Spleen (tissue), 11 donors: ENCODE results near the gene PNCK. TPM values are rescaled to one million over a fixed set of nuclear protein-coding genes. Genes with fewer than 3 reads are reported as not detected.

Experiments used
- DNase-seq: peaks from one replicate; pipeline ENCODE4 v3.0.0-alpha.2; 2020
- H3K27ac ChIP-seq, 8 donors: fragments of 200-600 bp; sonication (generic) in 7 of 8; 1 replicate in 4 of 8; 2 replicates in 4 of 8; pipeline versions ENCODE4 v1.5.0 to v1.8.0; 2016 to 2021; ENCODE audit warnings: inconsistent platforms in 4 of 8, mild to moderate bottlenecking in 4 of 8, moderate library complexity in 1 of 8
- H3K27me3 ChIP-seq, 7 donors: fragments of 200-600 bp; sonication (generic) in 6 of 7; replicated peaks in 1 of 7; 1 replicate in 4 of 7; 2 replicates in 3 of 7; pipeline versions ENCODE4 v1.5.0 to v1.8.0; 2016 to 2021; ENCODE audit warnings: inconsistent platforms in 3 of 7, mild to moderate bottlenecking in 1 of 7
- H3K36me3 ChIP-seq, 6 donors: fragments of 200-600 bp; sonication (generic) in 5 of 6; 1 replicate in 4 of 6; 2 replicates in 2 of 6; pipeline versions ENCODE4 v1.5.0 to v1.8.0; 2016 to 2021; ENCODE audit warnings: inconsistent platforms in 2 of 6
- H3K4me1 ChIP-seq, 6 donors: fragments of 200-600 bp; sonication (generic) in 5 of 6; 1 replicate in 3 of 6; 2 replicates in 3 of 6; pipeline versions ENCODE4 v1.5.0 to v1.8.0; 2016 to 2021; ENCODE audit warnings: inconsistent platforms in 3 of 6
- H3K4me3 ChIP-seq, 8 donors: fragments of 200-600 bp; sonication (generic) in 7 of 8; 1 replicate in 4 of 8; 2 replicates in 4 of 8; pipeline versions ENCODE4 v1.5.0 to v1.8.0; 2016 to 2021; ENCODE audit warnings: inconsistent platforms in 4 of 8, mild to moderate bottlenecking in 4 of 8, moderate library complexity in 2 of 8
- H3K9me3 ChIP-seq, 8 donors: fragments of 200-600 bp; sonication (generic) in 7 of 8; 1 replicate in 4 of 8; 2 replicates in 4 of 8; pipeline versions ENCODE4 v1.5.0 to v1.8.0; 2016 to 2021; ENCODE audit warnings: inconsistent platforms in 4 of 8
- CTCF ChIP-seq, 11 experiments: fragments of 200-600 bp in 7 of 11; fragments of 450-650 bp in 4 of 11; sonication (generic) in 4 of 11; IDR thresholded peaks in 8 of 11; conservative IDR thresholded peaks in 3 of 11; 1 replicate in 7 of 11; 2 replicates in 4 of 11; pipeline versions ENCODE4 v1.4.0 to v1.8.0; 2016 to 2021; ENCODE audit warnings: antibody characterized with exemption in 11 of 11, inconsistent platforms in 4 of 11, mild to moderate bottlenecking in 1 of 11
- POLR2A ChIP-seq, 3 donors: fragments of 450-650 bp; IDR thresholded peaks; one replicate each; pipeline ENCODE4 v1.5.1; 2017; ENCODE audit warnings: antibody characterized with exemption in 3 of 3, mild to moderate bottlenecking in 1 of 3
- POLR2AphosphoS5 ChIP-seq, 3 donors: sonication (generic); formaldehyde crosslinking; IDR thresholded peaks; one replicate each; pipeline ENCODE4 v1.5.1; 2017; ENCODE audit warnings: antibody characterized with exemption in 3 of 3
- WGBS, 5 donors: extraction: QIAGEN DNeasy Blood & Tissue Kit in 3 of 5; methylation state at CpG; one replicate each; pipeline versions ENCODE4 v1.1.5 to v1.1.7; 2013 to 2018; 5-methylcytosine and 5-hydroxymethylcytosine counted together
- intact Hi-C: fragments of 100-400 bp; cut with DNase I; formaldehyde crosslinking; loops from one replicate; pipeline ENCODE4 v1.15.0; 2023; ENCODE audit warnings: low total_unique reads
- polyA plus RNA-seq, 3 donors: library from polyadenylated mRNA; stranded (reverse); fragments of 200-250 nt; gene quantifications; one replicate each; pipeline ENCODE4 v1.2.1, GENCODE V29; 2013
- total RNA-seq, 7 donors: library from RNA; depleted of rRNA in 3 of 7; stranded (reverse); fragments of >200 nt in 3 of 7; fragmentation: NEBNext Ultra II Directional in 4 of 7; extraction: Animal tissue kit (Norgen Biotek cat#: 25700) in 4 of 7; gene quantifications; one replicate each; pipeline versions ENCODE4 v1.1.0 to v1.2.1, GENCODE V29; 2016 to 2021
- donor health status: healthy with polysubstance abuse.
- donor health status: DM: no; HTN: no; CAD: no; lungs with moderate emphysema.
- donor health status: DM: no; HTN: no; CAD: no.
- donor health status: Bipolar disorder and iron deficiency.
- donor health status: healthy.
- donor health status: DM: no; HTN: no; CAD: no.
- donor health status: DM: yes; HTN: yes; CAD: no.

Gene PNCK
- total and polyA plus RNA-seq, 10 donors, result 0.18 to 1.2 (median 0.54) TPM; not detected in 4

GRCh38 chrX:153665726-153666306 is 7.8 kb downstream of the PNCK start:
- H3K36me3 ChIP-seq, result no peaks in the 10 kb centered on the region
- whole genome bisulfite sequencing, 5 donors, result 75 to 79% (median 77%) methylated on average over 8 to 9 of the region's 9 CpGs
- peaks cover 0 to 38% (median 11%) of the 10 kb centered on the region in 7 donors for H3K27me3 ChIP-seq
- TF ChIP-seq POLR2AphosphoS5 (IDR thresholded peaks at IDR 0.05) (no peak), POLR2A (IDR thresholded peaks at IDR 0.05) (no peak), CTCF (IDR thresholded peaks at IDR 0.05 in 8 of 11, conservative IDR thresholded peaks at IDR 0.05 in 3 of 11) (no peak)
- H3K27ac ChIP-seq, result no peak overlapping the region
- H3K9me3 ChIP-seq, result peaks cover 0 to 7% (median 0%) of the 10 kb centered on the region in 8 donors
- intact Hi-C loops, result loop anchor here (10.0 kb wide), 1 partner anchor 51 kb away; no protein-coding TSS in a partner anchor
- no peak for DNase-seq
- H3K4me3 ChIP-seq, result no peak overlapping the region
- peaks cover 0 to 13% (median 3%) of the 10 kb centered on the region in 6 donors for H3K4me1 ChIP-seq

- Histone ChIP-seq H3K4me3 (peak overlapping the region in 1 of 8 donors; percentile 55), H3K4me1 (peaks cover 0 to 7% (median 2%) of the 10 kb centered on the region in 6 donors), H3K9me3 (peaks cover 0 to 7% (median 0%) of the 10 kb centered on the region in 8 donors), H3K27me3 (peaks cover 0 to 31% (median 7%) of the 10 kb centered on the region in 7 donors), H3K27ac (no peak overlapping the region), H3K36me3 (no peaks in the 10 kb centered on the region)
- intact Hi-C loops, result loop anchor here (10.0 kb wide), 1 partner anchor 47 kb away; no protein-coding TSS in a partner anchor
- DNase-seq, result peak; percentile 83
- 2 to 27% (median 3%) methylated on average over 12 to 31 of the region's 31 CpGs for WGBS, 5 donors
- TF ChIP-seq CTCF (IDR thresholded peaks at IDR 0.05 in 8 of 11, conservative IDR thresholded peaks at IDR 0.05 in 3 of 11), result peak in 8 of 11 experiments; percentile 33 to 69 (median 57)
- no peak for TF ChIP-seq POLR2A (IDR thresholded peaks at IDR 0.05)
- TF ChIP-seq POLR2AphosphoS5 (IDR thresholded peaks at IDR 0.05), result no peak
Observed at GRCh38 chrX:153662266-153662665, 11.3 kb downstream of the PNCK start.

- 84 to 95% (median 92%) methylated on average over 3 of the region's 3 CpGs for WGBS, 5 donors
Observed at GRCh38 chrX:153659268-153659667, 14.3 kb downstream of the PNCK start.

More at GRCh38 chrX:153659268-153659667, 14.3 kb downstream of the PNCK start:
- peaks cover 0 to 9% (median 0%) of the 10 kb centered on the region in 8 donors for H3K9me3 ChIP-seq
- no peaks in the 10 kb centered on the region for H3K36me3 ChIP-seq
- DNase-seq, result no peak
- H3K4me3 ChIP-seq, result no peak overlapping the region
- no peak overlapping the region for H3K27ac ChIP-seq
- TF ChIP-seq POLR2AphosphoS5 (IDR thresholded peaks at IDR 0.05), result no peak
- no peak for TF ChIP-seq CTCF (IDR thresholded peaks at IDR 0.05 in 8 of 11, conservative IDR thresholded peaks at IDR 0.05 in 3 of 11)
- no peak for TF ChIP-seq POLR2A (IDR thresholded peaks at IDR 0.05)
- H3K4me1 ChIP-seq, result peaks cover 0 to 7% (median 2%) of the 10 kb centered on the region in 6 donors
- H3K27me3 ChIP-seq, result peaks cover 0 to 31% (median 7%) of the 10 kb centered on the region in 7 donors
- intact Hi-C loops, result no loop called here
